KOPT-K1 (cell line): ENCODE measurements around the gene SMIM10.
"Not testable (repeated sequence)": the region's sequence is repeated elsewhere in the genome, so short reads cannot be mapped to it uniquely, and the experiment has no call there.

ENCODE experiments used
- H3K27ac ChIP-seq: fragments of 200-600 bp; sonication (generic); 2 replicates; pipeline ENCODE4 v1.5.1; 2016; ENCODE audit warnings: antibody characterized with exemption, mild to moderate bottlenecking, low read depth, low read length; ENCODE audit not compliant: poor library complexity, severe bottlenecking
- H3K36me3 ChIP-seq: fragments of 200-600 bp; sonication (generic); 2 replicates; pipeline ENCODE4 v1.5.1; 2017; ENCODE audit warnings: antibody characterized with exemption, mild to moderate bottlenecking, low read length, moderate library complexity; ENCODE audit not compliant: insufficient read depth
- H3K9me3 ChIP-seq: fragments of 200-600 bp; sonication (generic); 2 replicates; pipeline ENCODE4 v1.5.1; 2017; ENCODE audit warnings: antibody characterized with exemption, low read length, mild to moderate bottlenecking; ENCODE audit not compliant: insufficient read depth, poor library complexity, severe bottlenecking

Gene SMIM10

DNA sequence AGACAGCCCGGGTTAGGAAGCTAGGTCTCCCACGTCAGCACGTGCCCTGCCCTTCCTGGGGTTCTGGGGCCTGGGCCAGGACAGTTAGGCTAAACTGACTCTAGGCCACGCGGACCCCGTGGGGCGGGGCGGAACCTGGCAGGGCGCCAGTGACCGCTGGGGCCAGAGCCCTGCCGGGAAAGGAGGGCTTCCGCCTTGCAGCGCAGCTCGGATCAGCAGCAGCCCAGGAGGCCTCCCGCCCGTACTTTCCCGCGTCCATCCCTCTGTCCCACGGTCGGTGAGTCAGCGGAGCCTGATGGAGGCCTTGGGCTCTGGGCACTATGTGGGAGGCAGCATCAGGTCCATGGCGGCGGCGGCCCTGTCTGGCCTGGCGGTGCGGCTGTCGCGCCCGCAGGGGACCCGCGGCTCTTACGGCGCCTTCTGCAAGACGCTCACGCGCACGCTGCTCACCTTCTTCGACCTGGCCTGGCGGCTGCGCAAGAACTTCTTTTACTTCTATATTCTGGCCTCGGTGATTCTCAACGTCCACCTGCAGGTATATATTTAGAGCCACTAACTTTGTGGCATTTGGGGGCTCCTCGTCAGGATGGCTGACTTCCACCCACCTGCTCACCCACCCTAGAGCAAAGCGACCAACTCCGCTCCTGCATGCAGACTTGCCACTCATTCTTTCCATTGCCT lies at the start of gene SMIM10:
Gene SMIM10, plus strand, starts transcription at position 191 of the 681 bp plus-strand sequence. Its CDS starts 105 bp downstream, at position 296.
- H3K9me3 ChIP-seq, result no peaks in the 10 kb centered on the region
- no peaks in the 10 kb centered on the region for H3K36me3 ChIP-seq
- H3K27ac ChIP-seq, result no peak within 1 kb of the TSS

DNA sequence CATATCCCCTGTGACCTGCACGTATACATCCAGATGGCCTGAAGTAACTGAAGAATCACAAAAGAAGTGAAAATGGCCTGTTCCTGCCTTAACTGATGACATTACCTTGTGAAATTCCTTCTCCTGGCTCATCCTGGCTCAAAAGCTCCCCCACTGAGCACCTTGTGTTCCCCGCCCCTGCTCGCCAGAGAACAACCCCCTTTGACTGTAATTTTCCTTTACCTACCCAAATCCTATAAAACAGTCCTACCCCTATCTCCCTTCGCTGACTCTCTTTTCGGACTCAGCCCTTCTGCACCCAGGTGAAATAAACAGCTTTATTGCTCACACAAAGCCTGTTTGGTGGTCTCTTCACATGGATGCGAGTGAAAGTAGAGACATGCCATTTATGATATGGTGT lies 44.4 kb upstream of the SMIM10 start:
- H3K36me3 ChIP-seq, H3K27ac ChIP-seq, H3K9me3 ChIP-seq: not testable (repeated sequence)

GRCh38 chrX:134948333-134949241 lies 42.2 kb upstream of the SMIM10 start:
- Histone ChIP-seq H3K27ac (no peak overlapping the region), H3K36me3 (no peaks in the 10 kb centered on the region), H3K9me3 (no peaks in the 10 kb centered on the region)

DNA sequence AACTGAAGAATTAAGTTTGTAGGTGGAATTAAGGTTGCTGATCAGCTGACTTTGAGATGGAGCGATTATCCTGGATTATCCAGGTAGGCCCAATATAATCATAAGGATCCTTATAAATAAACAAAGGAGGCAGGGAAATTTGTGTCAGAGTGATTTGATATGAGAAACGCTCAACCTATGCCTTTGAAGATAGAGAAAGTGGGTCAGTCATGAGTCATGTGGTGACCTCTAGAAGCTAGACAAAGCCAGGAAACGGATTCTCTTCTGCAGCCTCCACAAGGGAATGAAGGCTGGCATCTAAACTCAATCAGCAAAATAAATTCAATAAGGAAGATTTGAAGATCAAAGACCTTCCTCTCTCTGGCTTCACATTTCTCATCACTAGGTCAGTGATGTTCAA lies 41.5 kb upstream of the SMIM10 start:
- H3K27ac ChIP-seq, result no peak overlapping the region
- H3K9me3 ChIP-seq, result no peaks in the 10 kb centered on the region
- no peaks in the 10 kb centered on the region for H3K36me3 ChIP-seq

DNA sequence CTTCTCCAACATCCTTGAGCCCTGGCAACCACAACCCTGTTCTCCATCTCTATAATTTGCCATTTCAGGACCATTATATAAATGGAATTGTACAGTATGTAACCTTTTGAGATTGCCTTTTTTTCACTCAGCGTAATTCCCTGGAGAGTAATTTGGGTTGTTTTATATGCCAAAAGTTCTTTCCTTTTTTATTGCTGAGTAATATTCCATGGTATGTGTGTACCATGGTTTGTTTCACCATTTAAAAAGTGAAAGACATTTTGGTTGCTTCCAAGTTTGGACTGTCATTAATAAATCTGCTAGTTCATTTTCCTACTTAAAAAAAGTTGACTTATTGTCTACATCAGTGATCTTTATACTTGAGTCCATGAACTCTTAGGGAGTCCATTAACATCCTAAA lies 33.0 kb upstream of the SMIM10 start:
- Histone ChIP-seq H3K36me3 (no peaks in the 10 kb centered on the region), H3K9me3 (no peaks in the 10 kb centered on the region), H3K27ac (no peak overlapping the region)

DNA sequence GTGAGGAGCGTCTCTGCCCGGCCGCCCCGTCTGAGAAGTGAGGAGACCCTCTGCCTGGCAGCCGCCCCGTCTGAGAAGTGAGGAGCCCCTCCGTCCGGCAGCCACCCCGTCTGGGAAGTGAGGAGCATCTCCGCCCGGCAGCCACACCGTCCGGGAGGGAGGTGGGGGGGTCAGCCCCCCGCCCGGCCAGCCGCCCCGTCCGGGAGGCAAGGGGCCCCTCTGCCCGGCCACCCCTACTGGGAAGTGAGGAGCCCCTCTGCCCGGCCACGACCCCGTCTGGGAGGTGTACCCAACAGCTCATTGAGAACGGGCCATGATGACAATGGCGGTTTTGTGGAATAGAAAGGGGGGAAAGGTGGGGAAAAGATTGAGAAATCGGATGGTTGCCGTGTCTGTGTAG lies 30.4 kb upstream of the SMIM10 start:
- not testable (repeated sequence) for H3K36me3 ChIP-seq, H3K27ac ChIP-seq, H3K9me3 ChIP-seq

GRCh38 chrX:134963041-134963440 lies 27.8 kb upstream of the SMIM10 start:
- Histone ChIP-seq H3K27ac (no peak overlapping the region), H3K36me3 (no peaks in the 10 kb centered on the region)

GRCh38 chrX:134969726-134970125 lies 21.1 kb upstream of the SMIM10 start:
- H3K9me3 ChIP-seq, result no peaks in the 10 kb centered on the region
- no peak overlapping the region for H3K27ac ChIP-seq
- H3K36me3 ChIP-seq, result no peaks in the 10 kb centered on the region

More at GRCh38 chrX:134963041-134963440, 27.8 kb upstream of the SMIM10 start:
- no peaks in the 10 kb centered on the region for H3K9me3 ChIP-seq

- Histone ChIP-seq H3K9me3 (no peaks in the 10 kb centered on the region), H3K36me3 (no peaks in the 10 kb centered on the region)
These were observed 18.9 kb upstream of the SMIM10 start for GRCh38 chrX:134971926-134972325.

GRCh38 chrX:134975516-134975915 lies 15.3 kb upstream of the SMIM10 start:
- Histone ChIP-seq H3K9me3 (no peaks in the 10 kb centered on the region), H3K36me3 (no peaks in the 10 kb centered on the region)

More at GRCh38 chrX:134971926-134972325, 18.9 kb upstream of the SMIM10 start:
- H3K27ac ChIP-seq, result no peak overlapping the region

GRCh38 chrX:134981910-134982309 lies 8.9 kb upstream of the SMIM10 start:
- no peaks in the 10 kb centered on the region for H3K9me3 ChIP-seq
- no peak overlapping the region for H3K27ac ChIP-seq
- H3K36me3 ChIP-seq, result no peaks in the 10 kb centered on the region

More at GRCh38 chrX:134975516-134975915, 15.3 kb upstream of the SMIM10 start:
- H3K27ac ChIP-seq, result no peak overlapping the region

- no peaks in the 10 kb centered on the region for H3K9me3 ChIP-seq
- no peak overlapping the region for H3K27ac ChIP-seq
- no peaks in the 10 kb centered on the region for H3K36me3 ChIP-seq
These were observed 8.0 kb upstream of the SMIM10 start for GRCh38 chrX:134982748-134983147.

DNA sequence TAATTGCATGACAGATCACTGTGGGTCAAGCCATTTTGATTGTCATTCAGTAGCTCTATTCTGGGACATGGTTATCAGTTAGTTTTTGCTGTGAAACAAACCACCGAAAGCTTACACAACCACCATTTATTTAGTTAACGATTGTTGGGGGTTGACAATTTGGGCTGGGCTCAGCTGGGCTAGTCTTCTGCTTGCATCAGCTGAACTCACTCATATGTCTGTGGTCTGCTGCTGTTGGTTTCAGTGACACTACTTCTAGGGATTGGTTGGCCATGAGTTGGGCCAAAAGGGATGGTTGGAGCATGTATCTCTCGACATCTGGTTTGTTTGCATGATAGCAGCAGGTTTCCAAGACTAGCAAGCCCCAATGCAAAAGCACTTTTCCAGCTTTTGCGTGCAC lies 5.3 kb upstream of the SMIM10 start:
- no peak overlapping the region for H3K27ac ChIP-seq
- no peaks in the 10 kb centered on the region for H3K36me3 ChIP-seq
- H3K9me3 ChIP-seq, result no peaks in the 10 kb centered on the region

GRCh38 chrX:134990475-134990800 lies 353 bp upstream of the SMIM10 start:
- Histone ChIP-seq H3K9me3 (no peaks in the 10 kb centered on the region), H3K27ac (no peak overlapping the region), H3K36me3 (no peaks in the 10 kb centered on the region)

DNA sequence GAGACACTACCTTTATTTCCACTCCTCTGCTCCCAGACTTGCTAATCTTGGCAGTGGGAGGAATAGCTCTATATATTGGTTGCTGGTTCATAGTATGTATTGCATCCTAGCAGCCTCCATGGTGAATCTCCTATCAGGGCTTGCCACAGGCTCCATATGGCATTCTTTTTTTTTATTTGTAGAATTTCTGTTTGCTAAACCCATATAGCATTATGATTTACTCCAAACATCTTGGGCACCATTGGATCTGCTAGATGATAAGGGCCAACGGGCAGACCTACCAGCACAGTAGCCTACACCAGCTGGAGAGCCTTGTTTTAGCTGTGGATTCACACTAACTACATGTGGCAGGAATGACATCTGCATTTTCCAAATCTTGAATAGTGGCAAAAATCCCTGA lies 6.9 kb downstream of the SMIM10 start:
- Histone ChIP-seq H3K9me3 (no peaks in the 10 kb centered on the region), H3K27ac (no peak overlapping the region), H3K36me3 (no peaks in the 10 kb centered on the region)

DNA sequence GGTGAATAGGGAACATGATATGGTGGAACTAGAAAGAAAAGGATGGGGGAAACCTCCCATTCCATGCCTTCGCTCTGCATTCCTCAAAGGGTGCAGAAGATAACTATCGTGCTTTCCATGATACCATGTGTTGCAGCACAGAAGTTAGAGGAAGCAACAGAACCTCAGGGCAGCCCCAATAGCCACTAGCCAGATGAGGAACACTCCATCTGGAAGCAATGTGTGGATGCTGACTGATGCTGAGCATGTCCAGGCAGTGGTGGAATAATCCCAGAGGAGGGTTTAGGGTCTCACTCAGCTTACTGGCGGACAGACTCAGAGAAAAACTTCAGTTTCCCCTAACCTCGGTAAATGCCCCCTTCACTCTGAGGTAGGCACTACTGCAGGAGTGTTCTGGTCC lies 7.5 kb downstream of the SMIM10 start:
- no peaks in the 10 kb centered on the region for H3K36me3 ChIP-seq
- no peak overlapping the region for H3K27ac ChIP-seq
- H3K9me3 ChIP-seq, result no peaks in the 10 kb centered on the region
